ENCODE measurements around the gene PARP1.

PARP1 gene

GRCh38 chr1:226373376-226373775 lies 34.5 kb downstream of the PARP1 start:
- no peak for DNase-seq (ENCODE audit: low read depth)

DNA sequence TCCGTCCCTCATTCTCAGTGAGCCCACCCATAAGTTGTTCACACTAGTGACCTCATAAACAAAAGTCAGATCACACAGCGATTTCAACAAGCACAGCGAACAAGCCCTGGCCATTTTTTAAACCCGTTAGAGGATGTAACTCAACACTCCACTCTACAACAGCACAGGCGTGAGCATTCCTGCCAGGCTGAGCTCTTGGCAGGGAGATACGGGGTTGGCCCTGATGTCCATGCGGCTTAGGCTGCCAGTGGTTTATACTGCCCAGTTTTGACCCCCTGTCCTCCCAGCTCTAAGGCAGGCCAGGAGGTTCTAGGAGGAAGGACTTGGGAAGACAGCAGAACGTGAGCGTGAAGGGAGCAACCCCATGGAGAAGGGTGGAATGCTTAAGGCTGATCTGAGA lies 35.0 kb downstream of the PARP1 start:
- DNase-seq (ENCODE audit: low read depth), result no peak

DNA sequence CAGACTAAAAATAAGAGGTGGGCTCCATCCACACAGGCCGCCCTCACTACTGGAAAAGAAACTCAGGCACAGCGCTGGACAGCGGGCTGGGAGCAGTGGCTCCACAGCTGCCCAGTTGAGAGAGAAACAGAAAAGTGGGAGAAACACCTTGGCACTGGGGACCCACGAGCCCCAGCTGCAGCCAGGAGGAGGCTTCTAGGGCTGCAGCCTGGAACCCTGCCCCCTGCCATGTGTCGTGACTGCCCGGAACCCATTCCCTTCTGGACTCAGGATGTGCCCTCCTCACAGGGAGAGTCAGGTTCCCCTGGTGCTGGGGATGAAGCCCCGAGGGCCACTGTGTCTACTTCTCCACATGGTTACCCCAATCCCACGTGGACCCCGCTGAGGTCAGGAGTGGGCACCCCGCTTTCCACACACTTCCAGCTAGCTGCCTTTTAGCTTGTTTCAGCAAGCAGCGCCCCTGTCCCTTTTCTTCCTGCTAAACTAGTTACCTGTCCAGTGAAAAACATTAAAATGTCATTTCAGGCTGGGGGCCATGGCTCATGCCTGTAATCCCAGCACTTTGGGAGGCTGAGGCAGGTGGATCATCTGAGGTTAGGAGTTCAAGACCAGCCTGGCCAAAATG lies 35.9 kb downstream of the PARP1 start:
- no peak for DNase-seq (ENCODE audit: low read depth)

DNA sequence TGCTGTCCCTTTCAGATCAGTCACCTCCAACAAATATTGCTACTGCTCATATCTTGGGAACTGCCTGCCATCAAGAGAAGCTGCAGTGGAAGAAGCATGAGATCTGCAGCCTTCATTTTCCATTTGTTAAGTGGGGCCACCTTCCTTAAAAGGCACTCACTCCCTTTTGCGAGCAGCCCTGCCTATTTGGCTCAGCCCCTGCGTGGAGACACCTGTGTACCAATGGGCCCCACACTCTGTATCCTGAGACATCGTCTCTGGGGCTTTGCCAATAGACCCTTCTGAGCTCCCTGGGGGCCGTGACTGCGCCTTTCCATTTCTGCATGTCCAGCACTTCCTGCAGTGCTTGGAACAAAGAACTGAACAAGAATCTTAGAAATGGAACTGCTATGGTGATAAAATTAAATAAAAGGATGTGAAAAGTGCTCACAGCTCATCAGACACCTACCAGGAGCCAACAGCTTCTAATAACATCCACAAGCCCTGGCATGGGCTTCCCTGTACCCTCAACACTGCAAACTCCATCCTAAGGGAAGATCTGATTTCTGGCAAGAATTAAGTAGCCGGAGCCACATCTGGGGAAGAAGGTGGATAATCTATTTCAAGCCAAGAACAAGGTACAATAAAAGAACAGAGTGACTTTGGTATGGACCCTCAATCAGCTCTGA lies 36.7 kb downstream of the PARP1 start:
- DNase-seq (ENCODE audit: low read depth), result no peak

DNA sequence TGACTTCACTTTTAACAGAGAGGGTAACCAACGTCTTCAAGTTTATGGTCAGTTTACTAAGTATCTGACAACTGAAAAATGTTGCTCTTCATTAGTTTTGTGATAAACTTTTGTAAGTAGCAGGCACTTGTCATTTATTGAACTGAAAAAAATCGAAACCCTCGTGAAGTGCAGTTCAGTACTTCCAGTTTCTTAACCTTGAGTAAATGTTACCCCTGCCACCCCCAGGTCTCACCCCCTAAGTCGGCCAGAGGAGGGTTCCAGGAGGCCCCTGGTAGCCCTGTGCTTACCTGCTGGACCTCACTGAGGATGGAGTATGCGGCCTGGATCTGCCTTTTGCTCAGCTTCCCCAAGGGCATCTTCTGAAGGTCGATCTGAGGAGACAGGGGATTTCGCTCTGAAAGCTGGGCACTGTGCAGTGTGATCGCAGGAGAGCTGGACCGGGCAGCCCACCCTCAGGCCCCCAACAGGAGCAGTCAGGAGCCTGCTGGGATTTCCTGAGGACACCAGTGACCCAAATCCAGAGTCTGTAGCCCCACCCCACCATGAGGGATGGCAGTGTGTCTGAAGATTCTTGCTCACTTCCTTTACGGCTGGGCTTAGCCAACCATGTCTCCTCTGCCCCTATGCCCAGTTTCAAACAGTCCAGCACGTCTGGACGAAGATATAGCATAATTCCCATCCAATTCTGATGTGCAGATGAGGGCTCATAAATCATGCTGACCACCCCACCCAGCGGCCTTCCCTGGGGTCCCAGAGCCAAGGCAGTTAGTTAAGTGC lies 37.6 kb downstream of the PARP1 start:
- no peak for DNase-seq (ENCODE audit: low read depth)

GRCh38 chr1:226369110-226369509 lies 38.8 kb downstream of the PARP1 start:
- DNase-seq (ENCODE audit: low read depth), result no peak

DNA sequence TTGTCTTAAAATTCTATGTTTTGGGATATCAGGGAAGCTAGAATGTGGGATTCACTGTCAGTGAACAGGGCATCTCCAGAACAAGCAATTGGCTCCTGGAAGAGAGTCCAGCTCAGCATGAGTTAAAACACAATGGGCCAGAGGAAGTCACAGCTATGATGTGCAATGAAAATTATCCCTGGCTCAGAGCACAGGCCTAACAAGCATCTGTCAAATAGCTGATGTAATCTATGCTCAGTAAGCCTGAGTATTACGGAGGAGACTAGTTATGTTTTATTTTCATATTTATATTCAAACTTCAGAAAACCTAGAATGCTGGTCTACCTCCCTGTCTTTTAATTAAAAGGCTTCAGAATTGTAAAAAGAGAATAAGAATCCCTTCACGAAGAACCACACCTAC lies 41.6 kb downstream of the PARP1 start:
- no peak for DNase-seq (ENCODE audit: low read depth)

GRCh38 chr1:226365831-226366231 lies 42.1 kb downstream of the PARP1 start:
- no peak for DNase-seq (ENCODE audit: low read depth)

DNA sequence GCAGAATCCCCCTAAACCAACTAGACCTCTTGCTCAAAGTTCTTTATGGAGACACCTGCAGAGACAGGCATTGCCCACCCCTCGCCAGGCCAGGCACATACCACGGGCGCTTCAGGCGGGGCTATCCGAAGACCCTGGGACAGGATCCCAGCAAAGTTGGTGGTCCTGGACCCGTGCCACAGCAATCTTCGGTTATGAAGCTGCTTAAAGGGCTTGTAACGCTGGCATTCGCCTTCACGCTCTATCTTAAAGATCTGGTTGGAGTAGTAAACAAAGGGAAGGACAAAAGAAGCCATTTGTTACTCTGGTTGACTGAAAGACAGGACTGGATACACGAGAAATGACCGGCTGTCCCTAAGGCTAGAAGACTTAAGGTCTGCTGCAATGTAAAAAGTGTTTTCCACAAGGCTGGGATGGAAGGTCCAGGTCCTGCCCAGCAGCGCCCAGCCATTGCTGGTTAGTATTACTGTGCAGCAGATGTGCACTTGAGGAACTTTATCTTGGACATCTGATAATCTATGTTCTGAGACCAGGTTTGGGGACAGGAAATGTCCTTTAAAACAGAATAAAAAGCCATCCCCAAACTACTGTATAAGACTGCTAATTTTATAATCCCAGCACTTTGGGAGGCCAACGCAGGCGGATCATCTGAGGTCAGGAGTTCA lies 42.9 kb downstream of the PARP1 start:
- DNase-seq (ENCODE audit: low read depth), result no peak

GRCh38 chr1:226364514-226364899 lies 43.4 kb downstream of the PARP1 start:
- DNase-seq (ENCODE audit: low read depth), result no peak

DNA sequence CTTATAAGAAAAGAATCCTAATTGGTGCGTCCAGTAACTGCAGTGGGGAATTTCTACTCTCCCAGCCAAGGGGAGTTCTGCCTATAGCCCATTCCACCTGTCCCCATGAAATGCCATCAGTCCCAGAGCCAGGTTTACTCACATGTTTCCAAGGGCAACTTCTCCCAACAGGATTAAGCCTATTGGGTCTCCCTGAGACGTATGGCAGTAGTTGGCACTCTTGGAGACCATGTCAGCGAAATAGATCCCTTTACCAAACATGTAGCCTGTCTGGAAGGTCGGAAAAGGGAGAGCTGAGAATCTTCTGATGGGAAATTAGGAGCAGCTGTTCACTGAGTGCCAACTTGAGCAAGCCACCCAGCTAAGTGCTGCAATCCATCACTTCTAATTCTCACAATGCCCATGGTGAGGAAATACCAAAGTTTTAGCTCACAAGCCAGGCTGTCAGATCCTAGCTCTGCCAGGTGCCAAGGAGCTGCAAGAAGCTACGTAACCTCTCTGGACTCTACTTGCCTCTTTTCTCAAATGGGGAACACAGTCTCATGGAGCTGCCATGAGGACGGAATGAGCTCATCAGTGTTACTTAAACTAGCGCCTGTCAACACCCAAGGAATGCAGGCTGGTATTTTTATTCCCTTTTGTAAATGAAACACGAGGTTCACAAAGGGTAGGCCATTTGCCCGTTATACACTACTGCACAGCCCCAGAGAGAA lies 43.9 kb downstream of the PARP1 start:
- DNase-seq (ENCODE audit: low read depth), result no peak

GRCh38 chr1:226362891-226363447 lies 44.9 kb downstream of the PARP1 start:
- DNase-seq (ENCODE audit: low read depth), result no peak

- DNase-seq (ENCODE audit: low read depth), result no peak
Measured at GRCh38 chr1:226362361-226362760, 45.5 kb downstream of the PARP1 start.

GRCh38 chr1:226360106-226360746 lies 47.7 kb downstream of the PARP1 start:
- no peak for DNase-seq (ENCODE audit: low read depth)

DNA sequence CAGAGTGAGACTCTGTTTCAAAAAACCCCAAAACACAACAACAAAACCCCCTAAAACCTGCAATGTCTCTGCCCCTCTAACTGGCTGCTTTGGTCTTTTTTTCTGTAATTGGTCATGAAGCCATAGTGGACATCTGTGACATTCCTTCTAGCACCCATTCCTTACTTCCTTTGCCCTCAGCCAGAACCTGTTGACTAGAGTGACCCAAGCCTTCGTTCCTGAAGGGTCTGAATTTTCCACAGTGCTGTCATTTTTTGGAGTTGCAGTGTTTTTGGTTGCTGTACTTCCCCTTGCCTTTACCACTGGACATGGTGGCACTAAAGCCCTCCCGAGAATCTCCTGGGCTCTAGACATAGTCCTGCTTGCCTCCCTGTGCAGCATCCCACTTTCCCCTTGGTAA lies 50.5 kb downstream of the PARP1 start:
- no peak for DNase-seq (ENCODE audit: low read depth)

- DNase-seq (ENCODE audit: low read depth), result no peak
Measured at GRCh38 chr1:226355669-226356551, 52.0 kb downstream of the PARP1 start.

- DNase-seq (ENCODE audit: low read depth), result no peak
Measured at GRCh38 chr1:226355016-226355415, 52.9 kb downstream of the PARP1 start.

- no peak for DNase-seq (ENCODE audit: low read depth)
Measured at GRCh38 chr1:226353698-226354525, 54.0 kb downstream of the PARP1 start.

DNA sequence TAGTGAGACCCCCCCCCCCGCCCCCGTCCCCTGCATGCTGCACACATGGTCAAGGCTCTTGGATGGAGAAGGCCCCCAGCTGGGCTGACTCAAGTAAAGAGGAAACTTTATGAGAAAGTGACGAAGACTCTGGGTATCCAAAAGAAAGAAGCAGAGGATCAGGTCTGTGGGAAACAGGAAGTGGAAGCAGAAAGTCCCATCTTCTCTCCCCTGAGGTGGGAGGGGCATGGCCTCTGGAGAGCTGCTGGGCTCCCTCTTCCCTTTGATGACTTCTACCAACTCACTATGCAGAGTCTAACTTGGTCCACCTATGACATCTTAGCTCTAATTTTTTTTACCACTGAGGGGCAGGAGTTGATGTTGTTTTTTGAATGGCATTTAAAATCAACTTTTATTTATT lies 56.2 kb downstream of the PARP1 start:
- no peak for DNase-seq (ENCODE audit: low read depth)

DNA sequence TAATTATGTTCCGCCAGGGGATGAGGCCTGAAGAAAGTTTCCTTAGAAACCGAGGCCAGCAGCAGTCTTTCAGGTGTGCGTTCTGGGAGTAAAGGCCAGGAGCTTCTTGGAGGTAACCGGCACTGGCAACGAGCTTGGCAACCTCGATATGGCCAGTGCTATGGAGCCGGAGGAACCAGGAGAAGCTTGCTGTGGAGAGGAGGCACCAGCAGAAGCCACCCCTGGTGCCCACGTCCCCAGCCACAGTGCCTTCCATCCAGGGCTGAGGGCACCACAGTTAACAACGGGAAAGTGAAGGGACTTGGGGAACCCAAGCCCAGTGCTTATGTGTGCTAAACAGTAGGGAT lies 57.4 kb downstream of the PARP1 start:
- no peak for DNase-seq (ENCODE audit: low read depth)

Measured in stimulated activated CD4-positive, alpha-beta T cell treated with anti-CD3 and anti-CD28 coated beads, Interleukin-2, amount 100 ng/mL, for 4 hours (primary cell).